Measurements from ENCODE around the gene GDI2.
"Not testable (repeated sequence)": the region's sequence is repeated elsewhere in the genome, so short reads cannot be mapped to it uniquely, and the experiment has no call there.

Gene GDI2

DNA sequence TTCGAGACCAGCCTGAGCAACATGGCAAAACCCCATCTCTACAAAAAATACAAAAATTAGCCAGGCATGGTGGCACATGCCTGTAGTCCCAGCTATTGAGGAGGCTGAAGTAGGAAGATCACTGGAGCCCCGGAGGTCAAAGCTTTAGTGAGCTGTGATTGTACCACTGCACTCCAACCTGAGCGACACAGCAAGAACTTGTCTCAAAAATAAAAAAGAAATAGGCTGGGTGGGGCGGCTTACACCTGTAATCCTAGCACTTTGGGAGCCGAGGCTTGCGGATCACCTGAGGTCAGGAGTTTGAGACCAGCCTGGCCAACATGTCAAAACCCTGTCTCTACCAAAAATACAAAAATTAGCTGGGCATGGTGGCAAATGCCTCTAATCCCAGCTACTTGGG is 13.3 kb upstream of the GDI2 start:
- not testable (repeated sequence) for H3K4me3 ChIP-seq (ENCODE audit: low read depth, low read length); H3K9ac ChIP-seq (ENCODE audit: low read depth, low read length); H3K4me1 ChIP-seq (ENCODE audit: control insufficient read depth, insufficient read depth, low read length); H3K27me3 ChIP-seq (ENCODE audit: control insufficient read depth, insufficient read depth, low read length); H3K27ac ChIP-seq (ENCODE audit: low read depth, low read length); H3K36me3 ChIP-seq (ENCODE audit: control insufficient read depth, insufficient read depth, low read length); H3K9me3 ChIP-seq (ENCODE audit: control insufficient read depth, insufficient read depth, low read length)

DNA sequence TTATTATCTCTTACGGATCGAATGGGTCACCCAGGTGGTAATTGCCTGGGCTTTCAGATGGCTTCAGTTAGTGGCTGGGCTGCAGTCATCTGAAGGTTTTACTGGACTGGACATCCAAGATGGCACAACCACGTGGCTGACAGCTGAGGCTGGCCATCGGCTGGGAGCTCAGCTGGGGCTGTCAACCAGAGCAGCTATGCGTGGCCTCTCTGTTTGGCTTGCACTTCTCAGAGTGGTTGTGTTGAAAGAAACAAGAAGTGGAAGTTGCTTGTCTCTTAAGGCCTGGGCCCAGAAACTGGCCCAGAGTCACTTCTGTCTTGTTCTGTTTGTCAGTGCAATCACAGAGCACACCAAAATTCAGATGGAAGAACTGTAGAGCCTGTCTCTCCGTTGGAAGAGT is 5.7 kb upstream of the GDI2 start:
- peaks cover 7% of the 10 kb centered on the region for H3K4me1 ChIP-seq (ENCODE audit: control insufficient read depth, insufficient read depth, low read length)

DNA sequence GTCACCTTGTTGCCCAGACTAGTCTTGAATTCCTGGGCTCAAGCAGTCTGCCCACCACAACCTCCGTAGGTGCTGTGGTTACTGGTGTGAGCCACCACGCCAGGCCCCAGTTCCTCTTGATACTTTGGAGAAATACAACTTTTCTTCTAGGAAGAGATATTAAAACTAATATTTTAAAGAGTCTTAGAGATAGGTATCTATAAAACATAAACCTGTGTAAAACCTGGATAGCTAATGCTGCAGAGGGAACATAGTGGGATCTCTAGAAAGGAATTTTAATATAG is 4.8 kb upstream of the GDI2 start:
- H3K4me3 ChIP-seq (ENCODE audit: low read depth, low read length): no peak overlapping the region
- peaks cover 7% of the 10 kb centered on the region for H3K4me1 ChIP-seq (ENCODE audit: control insufficient read depth, insufficient read depth, low read length)
- H3K9ac ChIP-seq (ENCODE audit: low read depth, low read length): no peak overlapping the region
- H3K36me3 ChIP-seq (ENCODE audit: control insufficient read depth, insufficient read depth, low read length): no peaks in the 10 kb centered on the region
- no peaks in the 10 kb centered on the region for H3K9me3 ChIP-seq (ENCODE audit: control insufficient read depth, insufficient read depth, low read length)
- no peaks in the 10 kb centered on the region for H3K27me3 ChIP-seq (ENCODE audit: control insufficient read depth, insufficient read depth, low read length)
- no peak overlapping the region for H3K27ac ChIP-seq (ENCODE audit: low read depth, low read length)

More for the DNA sequence above, 5.7 kb upstream of the GDI2 start:
- Histone ChIP-seq H3K9me3 (ENCODE audit: control insufficient read depth, insufficient read depth, low read length) (no peaks in the 10 kb centered on the region), H3K4me3 (ENCODE audit: low read depth, low read length) (no peak overlapping the region), H3K27ac (ENCODE audit: low read depth, low read length) (no peak overlapping the region), H3K27me3 (ENCODE audit: control insufficient read depth, insufficient read depth, low read length) (no peaks in the 10 kb centered on the region), H3K36me3 (ENCODE audit: control insufficient read depth, insufficient read depth, low read length) (no peaks in the 10 kb centered on the region), H3K9ac (ENCODE audit: low read depth, low read length) (no peak overlapping the region)

DNA sequence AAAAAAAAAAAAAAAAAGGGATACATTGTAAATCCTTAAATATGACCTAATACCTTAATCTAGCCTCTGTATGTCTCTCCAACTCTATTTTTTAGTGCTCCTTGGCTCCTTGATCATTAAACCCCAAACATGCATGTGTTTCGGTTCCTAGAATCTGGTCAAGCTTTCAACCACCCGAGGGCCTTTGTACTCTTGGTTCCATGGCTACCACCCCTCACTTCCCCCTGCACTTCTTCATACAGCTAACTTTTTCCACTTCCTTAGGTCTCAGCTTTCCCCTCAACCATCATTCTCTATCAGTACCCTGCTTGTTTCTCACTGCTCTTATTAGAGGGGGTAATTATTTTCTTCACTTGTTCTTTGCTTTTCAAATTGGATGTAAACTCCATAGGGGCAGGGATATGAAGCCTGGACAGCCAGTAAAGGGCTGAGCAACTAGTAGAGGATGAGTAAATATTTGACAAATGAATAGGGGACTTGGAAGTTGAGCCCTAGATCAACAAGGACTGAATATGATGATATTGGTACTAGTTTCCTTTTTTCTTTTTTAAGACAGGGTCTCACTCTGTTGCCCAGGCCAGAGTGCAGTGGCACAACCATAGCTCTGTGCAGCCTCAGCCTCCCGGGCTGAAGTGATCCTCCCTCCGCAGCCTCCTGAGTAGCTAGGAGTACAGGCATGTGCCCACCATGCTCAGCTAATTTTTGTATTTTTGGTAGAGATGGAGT is 4.3 kb upstream of the GDI2 start:
- H3K27ac ChIP-seq (ENCODE audit: low read depth, low read length): no peak overlapping the region
- H3K27me3 ChIP-seq (ENCODE audit: control insufficient read depth, insufficient read depth, low read length): no peaks in the 10 kb centered on the region
- H3K4me1 ChIP-seq (ENCODE audit: control insufficient read depth, insufficient read depth, low read length): peaks cover 7% of the 10 kb centered on the region
- H3K36me3 ChIP-seq (ENCODE audit: control insufficient read depth, insufficient read depth, low read length): no peaks in the 10 kb centered on the region
- no peak overlapping the region for H3K4me3 ChIP-seq (ENCODE audit: low read depth, low read length)
- H3K9ac ChIP-seq (ENCODE audit: low read depth, low read length): no peak overlapping the region
- no peaks in the 10 kb centered on the region for H3K9me3 ChIP-seq (ENCODE audit: control insufficient read depth, insufficient read depth, low read length)

DNA sequence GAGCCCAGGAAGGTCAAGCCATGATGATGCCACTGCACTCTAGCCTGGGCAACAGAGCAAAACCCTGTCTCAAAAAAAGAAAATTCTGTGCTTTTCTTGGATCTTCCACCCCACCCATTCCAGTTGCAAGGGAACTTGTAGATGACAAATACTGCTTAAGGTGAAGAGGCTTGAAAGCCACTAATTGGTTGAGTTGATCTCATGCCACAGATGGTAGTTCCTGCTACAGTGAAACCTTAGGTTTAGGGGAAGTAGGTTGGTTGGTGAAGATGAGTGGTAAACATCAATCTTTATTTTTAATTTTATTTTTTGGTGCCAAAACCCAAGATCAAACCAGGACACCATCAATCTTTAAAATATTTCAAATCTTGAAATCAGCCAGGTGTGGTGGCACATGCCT is 2.9 kb upstream of the GDI2 start:
- no peaks in the 10 kb centered on the region for H3K36me3 ChIP-seq (ENCODE audit: control insufficient read depth, insufficient read depth, low read length)
- no peaks in the 10 kb centered on the region for H3K27me3 ChIP-seq (ENCODE audit: control insufficient read depth, insufficient read depth, low read length)
- H3K4me1 ChIP-seq (ENCODE audit: control insufficient read depth, insufficient read depth, low read length): peaks cover 10% of the 10 kb centered on the region
- no peak overlapping the region for H3K4me3 ChIP-seq (ENCODE audit: low read depth, low read length)
- H3K27ac ChIP-seq (ENCODE audit: low read depth, low read length): no peak overlapping the region
- no peak overlapping the region for H3K9ac ChIP-seq (ENCODE audit: low read depth, low read length)
- no peaks in the 10 kb centered on the region for H3K9me3 ChIP-seq (ENCODE audit: control insufficient read depth, insufficient read depth, low read length)

DNA sequence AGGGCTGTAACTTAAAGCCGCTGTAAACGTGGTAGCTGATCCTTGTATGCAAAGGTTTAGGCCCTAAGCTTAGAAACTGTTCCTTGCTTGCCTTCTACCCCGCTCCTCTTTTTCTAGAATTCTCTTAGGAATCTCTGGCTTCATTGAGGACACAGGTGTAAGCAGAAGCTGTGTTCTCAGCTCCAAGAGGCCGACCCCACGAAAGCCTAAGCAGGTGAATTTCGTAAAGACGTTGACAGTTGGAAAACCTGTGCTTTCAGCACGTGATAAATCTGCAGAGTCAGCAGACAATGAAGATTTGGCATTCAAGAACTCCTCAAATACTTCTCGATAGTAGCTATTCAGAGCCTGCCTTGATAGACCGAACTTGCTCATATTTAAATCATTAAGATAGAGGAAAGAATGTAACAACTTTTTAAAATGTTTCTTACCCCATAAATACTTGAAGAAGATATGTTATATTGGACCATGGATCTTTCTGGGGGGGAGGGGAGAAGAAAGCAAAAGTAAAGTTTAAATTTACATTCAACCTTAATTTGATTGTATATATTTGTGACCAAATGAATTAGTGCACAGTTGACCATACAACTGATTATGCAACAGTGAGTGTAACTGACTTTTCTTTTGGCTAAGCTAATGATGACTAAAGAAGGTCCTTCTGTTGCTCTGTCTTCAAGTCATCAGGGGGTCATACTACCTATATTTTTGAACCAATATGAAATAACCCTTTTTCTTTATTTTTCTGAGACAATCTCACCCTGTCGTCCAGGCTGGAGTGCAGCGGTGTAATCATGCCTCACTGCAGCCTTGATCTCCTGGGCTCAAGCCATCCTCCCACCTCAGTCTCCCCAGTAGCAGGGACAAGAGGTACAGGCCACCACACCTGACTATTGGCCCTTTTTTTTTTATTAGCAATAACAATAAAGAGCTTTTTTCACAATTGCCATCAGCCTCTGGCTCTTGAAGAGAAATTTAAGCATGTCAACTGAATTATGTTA is 1.2 kb upstream of the GDI2 start:
- Histone ChIP-seq H3K9me3 (ENCODE audit: control insufficient read depth, insufficient read depth, low read length) (no peaks in the 10 kb centered on the region), H3K27me3 (ENCODE audit: control insufficient read depth, insufficient read depth, low read length) (no peaks in the 10 kb centered on the region), H3K36me3 (ENCODE audit: control insufficient read depth, insufficient read depth, low read length) (peaks cover 4% of the 10 kb centered on the region; the same call in 1 of the 2 replicates), H3K27ac (ENCODE audit: low read depth, low read length) (peak overlapping the region; percentile 98), H3K9ac (ENCODE audit: low read depth, low read length) (peak overlapping the region; percentile 99), H3K4me3 (ENCODE audit: low read depth, low read length) (peak overlapping the region; percentile 98), H3K4me1 (ENCODE audit: control insufficient read depth, insufficient read depth, low read length) (peaks cover 22% of the 10 kb centered on the region)

DNA sequence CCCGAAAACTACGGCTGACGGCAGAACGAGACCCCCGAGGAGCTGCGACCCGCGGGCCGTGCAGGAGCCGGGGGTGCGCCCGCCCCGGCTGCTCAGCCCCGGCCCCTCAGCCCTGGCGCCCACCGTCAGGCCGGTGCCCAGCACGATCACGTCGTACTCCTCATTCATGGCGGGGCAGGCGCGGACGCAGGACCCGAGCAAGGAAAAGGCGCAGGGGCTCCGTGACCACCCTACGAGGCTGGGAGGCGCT is 218 bp downstream of the GDI2 start:
- Histone ChIP-seq H3K4me1 (ENCODE audit: control insufficient read depth, insufficient read depth, low read length) (peaks cover 22% of the 10 kb centered on the region), H3K9me3 (ENCODE audit: control insufficient read depth, insufficient read depth, low read length) (no peaks in the 10 kb centered on the region)

DNA sequence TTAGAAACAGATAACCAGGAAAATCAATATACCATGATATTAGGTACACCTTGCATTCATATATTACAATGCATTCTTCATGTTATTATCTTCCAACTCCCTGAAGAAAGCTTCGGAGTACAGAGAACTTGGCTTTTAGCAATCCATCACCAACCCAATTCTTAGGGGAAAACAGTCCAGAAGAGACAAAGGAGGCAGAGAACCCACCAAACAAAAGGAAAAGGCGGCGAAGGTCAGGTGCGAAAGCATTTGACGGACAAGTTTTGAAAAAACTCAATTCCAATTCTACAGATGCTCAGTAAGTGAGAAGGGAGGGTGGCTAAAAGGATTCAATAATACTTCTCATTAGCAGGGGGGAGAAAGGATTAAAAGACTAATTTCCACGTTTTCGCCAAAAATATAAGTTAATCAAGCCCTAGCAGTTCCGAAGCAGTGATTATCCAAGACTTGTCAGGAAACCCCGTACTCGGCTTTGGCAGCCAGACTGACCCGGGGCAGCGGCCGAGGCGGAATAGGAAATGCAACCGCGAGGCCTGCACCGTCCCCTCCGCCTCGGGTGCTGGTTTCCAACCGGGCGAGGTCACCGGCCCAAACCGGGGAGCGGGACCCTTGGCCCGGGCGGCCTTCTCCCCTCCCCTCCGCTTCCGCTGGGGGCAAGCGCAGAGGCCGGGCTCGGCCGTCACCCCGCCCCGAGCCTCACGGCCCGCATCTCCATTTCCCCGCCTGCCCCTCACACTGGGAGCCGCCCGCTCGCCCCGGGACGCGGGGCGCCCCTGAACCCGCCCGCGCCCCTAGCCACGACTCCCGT is 747 bp downstream of the GDI2 start:
- peak overlapping the region; percentile 98 for H3K4me3 ChIP-seq (ENCODE audit: low read depth, low read length)
- H3K9me3 ChIP-seq (ENCODE audit: control insufficient read depth, insufficient read depth, low read length): no peaks in the 10 kb centered on the region
- H3K27me3 ChIP-seq (ENCODE audit: control insufficient read depth, insufficient read depth, low read length): no peaks in the 10 kb centered on the region
- H3K9ac ChIP-seq (ENCODE audit: low read depth, low read length): peak overlapping the region; percentile 98
- peaks cover 22% of the 10 kb centered on the region for H3K4me1 ChIP-seq (ENCODE audit: control insufficient read depth, insufficient read depth, low read length)
- H3K27ac ChIP-seq (ENCODE audit: low read depth, low read length): peak overlapping the region; percentile 98
- peaks cover 9% of the 10 kb centered on the region for H3K36me3 ChIP-seq (ENCODE audit: control insufficient read depth, insufficient read depth, low read length)

More for the DNA sequence above, 218 bp downstream of the GDI2 start:
- no peaks in the 10 kb centered on the region for H3K27me3 ChIP-seq (ENCODE audit: control insufficient read depth, insufficient read depth, low read length)
- peak overlapping the region; percentile 98 for H3K9ac ChIP-seq (ENCODE audit: low read depth, low read length)
- H3K4me3 ChIP-seq (ENCODE audit: low read depth, low read length): peak overlapping the region; percentile 98
- H3K27ac ChIP-seq (ENCODE audit: low read depth, low read length): peak overlapping the region; percentile 98
- peaks cover 5% of the 10 kb centered on the region for H3K36me3 ChIP-seq (ENCODE audit: control insufficient read depth, insufficient read depth, low read length)

DNA sequence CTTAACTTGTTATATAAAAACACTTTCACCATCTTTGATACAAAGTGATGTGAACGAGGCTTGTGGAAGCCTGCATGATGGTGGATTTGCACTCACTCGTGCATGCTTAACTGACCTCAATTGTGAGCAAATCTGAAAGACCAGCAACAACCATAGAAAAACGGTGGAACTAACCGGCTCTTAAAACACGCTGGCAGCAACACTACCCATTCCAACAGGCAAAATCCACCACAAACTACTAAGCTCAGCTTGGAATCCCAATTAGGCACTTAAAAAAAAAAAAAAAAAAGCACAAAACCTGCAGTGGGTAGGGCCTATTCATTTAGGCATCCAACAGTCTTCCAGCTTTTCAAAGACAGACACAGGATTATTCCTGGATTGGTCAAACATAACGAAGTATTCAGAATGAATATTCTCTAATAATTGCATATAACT is 1.8 kb downstream of the GDI2 start:
- Histone ChIP-seq H3K27ac (ENCODE audit: low read depth, low read length) (no peak overlapping the region), H3K4me1 (ENCODE audit: control insufficient read depth, insufficient read depth, low read length) (peaks cover 22% of the 10 kb centered on the region), H3K4me3 (ENCODE audit: low read depth, low read length) (peak overlapping the region; percentile 98)

DNA sequence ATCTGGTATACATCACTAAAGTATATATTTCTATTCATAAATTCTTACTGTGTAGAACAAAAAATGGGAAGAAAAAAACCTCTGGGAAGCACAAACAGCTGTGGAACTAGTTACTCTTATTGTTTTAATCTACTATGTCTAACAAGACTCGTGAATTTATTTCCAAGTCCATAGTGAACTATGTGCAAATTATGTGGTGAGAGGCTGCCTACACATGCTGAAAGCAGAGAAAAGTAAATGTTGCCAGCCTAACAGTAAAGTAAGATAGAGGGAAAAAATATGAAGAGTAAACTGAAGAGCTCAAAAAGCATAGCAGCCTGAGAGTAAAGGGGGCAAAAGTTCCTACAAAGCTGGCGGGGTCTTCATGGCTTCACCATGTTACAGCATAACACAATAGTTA is 3.0 kb downstream of the GDI2 start:
- peaks cover 25% of the 10 kb centered on the region for H3K36me3 ChIP-seq (ENCODE audit: control insufficient read depth, insufficient read depth, low read length)
- no peak overlapping the region for H3K27ac ChIP-seq (ENCODE audit: low read depth, low read length)
- no peak overlapping the region for H3K9ac ChIP-seq (ENCODE audit: low read depth, low read length)
- H3K27me3 ChIP-seq (ENCODE audit: control insufficient read depth, insufficient read depth, low read length): no peaks in the 10 kb centered on the region
- H3K4me3 ChIP-seq (ENCODE audit: low read depth, low read length): peak overlapping the region; percentile 98
- H3K4me1 ChIP-seq (ENCODE audit: control insufficient read depth, insufficient read depth, low read length): peaks cover 22% of the 10 kb centered on the region
- H3K9me3 ChIP-seq (ENCODE audit: control insufficient read depth, insufficient read depth, low read length): no peaks in the 10 kb centered on the region

More for the DNA sequence above, 1.8 kb downstream of the GDI2 start:
- Histone ChIP-seq H3K9me3 (ENCODE audit: control insufficient read depth, insufficient read depth, low read length) (no peaks in the 10 kb centered on the region), H3K36me3 (ENCODE audit: control insufficient read depth, insufficient read depth, low read length) (peaks cover 13% of the 10 kb centered on the region), H3K27me3 (ENCODE audit: control insufficient read depth, insufficient read depth, low read length) (no peaks in the 10 kb centered on the region), H3K9ac (ENCODE audit: low read depth, low read length) (peak overlapping the region; percentile 98)

Data from HUES48 (cell line).